Transverse colon (tissue), 3 donors: ENCODE measurements around the gene PRM1.

ENCODE experiments used
- CTCF ChIP-seq, 5 experiments: fragments of 200-600 bp in 3 of 5; fragments of 450-650 bp in 2 of 5; sonication (generic) in 3 of 5; IDR thresholded peaks; 1 replicate in 2 of 5; 2 replicates in 3 of 5; pipeline ENCODE4 v1.5.1; 2016 to 2017; ENCODE audit warnings: antibody characterized with exemption in 5 of 5, inconsistent platforms in 3 of 5, mild to moderate bottlenecking in 2 of 5, moderate library complexity in 1 of 5
- POLR2A ChIP-seq: fragments of 450-650 bp; IDR thresholded peaks from one replicate; pipeline ENCODE4 v1.6.1; 2016; ENCODE audit warnings: antibody characterized with exemption, mild to moderate bottlenecking, moderate library complexity

- TF ChIP-seq CTCF (IDR thresholded peaks at IDR 0.05) (no peak), POLR2A (no peak)
These were observed 30.9 kb downstream of the PRM1 start for GRCh38 chr16:11250091-11250785.
